GM10847 (cell line): ENCODE measurements around the gene TRIM33.

ENCODE experiments used
- POLR2A ChIP-seq: IDR thresholded peaks from 2 replicates; pipeline ENCODE4 v1.6.1; 2011; ENCODE audit not compliant: insufficient read length; ENCODE audit errors: extremely low read depth

TRIM33 gene

DNA sequence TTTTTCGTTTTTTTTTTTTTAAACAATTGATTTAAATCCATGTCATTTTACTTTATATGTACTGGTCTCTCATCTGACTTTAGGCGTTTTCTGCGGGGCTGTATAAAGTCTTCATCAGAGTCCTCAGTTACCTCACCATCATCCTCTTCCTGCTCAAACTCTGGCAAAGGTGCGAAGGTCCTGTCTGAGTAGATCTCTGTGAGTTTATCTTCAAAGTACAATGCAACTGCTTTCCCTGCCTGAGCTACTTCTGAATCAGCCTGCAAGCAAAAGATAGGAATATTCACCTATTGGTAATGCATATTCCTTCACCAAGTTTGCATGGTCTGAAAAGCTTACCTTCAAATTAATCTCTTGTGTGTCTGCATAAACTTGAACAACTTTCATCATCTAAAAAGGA is 113.4 kb downstream of the TRIM33 start:
- no peak for TF ChIP-seq POLR2A

DNA sequence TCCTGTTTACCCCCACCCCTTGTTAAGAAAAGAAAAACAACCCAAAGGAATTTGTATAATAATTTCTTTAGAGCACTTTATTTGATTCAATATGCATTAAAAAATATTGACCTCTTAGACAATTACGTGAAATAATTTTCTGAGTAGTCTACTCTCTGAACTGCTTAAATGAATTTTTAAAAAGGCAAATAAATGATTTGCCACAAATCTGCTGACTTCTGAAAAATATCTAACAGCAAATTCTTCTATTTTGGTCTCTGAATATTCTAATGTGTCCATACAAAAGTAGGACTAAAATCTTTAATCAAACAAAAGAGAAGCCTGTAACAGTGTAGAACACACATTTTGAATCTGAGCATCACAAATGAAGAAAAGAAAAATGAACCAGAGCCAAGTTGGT is 115.1 kb downstream of the TRIM33 start:
- TF ChIP-seq POLR2A, result no peak

DNA sequence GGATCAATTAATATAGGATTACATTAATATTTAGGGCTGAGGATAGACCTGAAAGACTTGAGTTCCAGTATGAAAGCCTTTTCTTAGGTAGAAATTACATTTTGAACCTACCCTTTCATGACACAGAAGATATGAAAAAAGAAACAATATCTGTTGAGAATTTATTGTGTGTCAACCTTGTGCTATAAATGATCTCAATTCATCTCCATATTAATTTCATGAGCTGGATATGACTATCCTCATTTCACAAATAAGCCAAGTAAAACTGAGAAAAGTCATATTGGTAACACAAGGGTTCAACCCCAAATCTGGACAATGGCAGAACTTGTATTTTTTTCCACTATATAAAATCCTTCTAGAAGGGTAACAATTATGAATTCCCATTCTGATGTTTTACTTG is 120.0 kb downstream of the TRIM33 start:
- TF ChIP-seq POLR2A, result no peak

DNA sequence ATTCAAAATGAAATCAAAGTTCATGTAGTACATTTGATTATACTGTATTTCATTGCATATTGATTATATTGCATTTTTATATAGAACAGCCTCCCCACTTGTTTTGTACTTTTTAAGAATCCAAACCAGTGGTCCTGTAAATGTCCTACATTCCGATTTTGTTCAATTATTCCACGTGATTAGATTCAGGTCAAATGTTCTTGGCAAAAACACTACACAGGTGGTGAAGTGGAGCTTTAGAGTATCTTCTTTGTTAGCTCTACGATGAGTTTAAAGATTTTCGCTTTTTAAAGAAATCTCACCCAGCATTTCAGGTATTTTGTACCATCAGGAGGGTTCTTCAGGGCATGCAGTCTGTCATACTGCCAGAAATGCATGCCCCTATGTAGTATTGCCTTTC is 120.6 kb downstream of the TRIM33 start:
- no peak for TF ChIP-seq POLR2A

DNA sequence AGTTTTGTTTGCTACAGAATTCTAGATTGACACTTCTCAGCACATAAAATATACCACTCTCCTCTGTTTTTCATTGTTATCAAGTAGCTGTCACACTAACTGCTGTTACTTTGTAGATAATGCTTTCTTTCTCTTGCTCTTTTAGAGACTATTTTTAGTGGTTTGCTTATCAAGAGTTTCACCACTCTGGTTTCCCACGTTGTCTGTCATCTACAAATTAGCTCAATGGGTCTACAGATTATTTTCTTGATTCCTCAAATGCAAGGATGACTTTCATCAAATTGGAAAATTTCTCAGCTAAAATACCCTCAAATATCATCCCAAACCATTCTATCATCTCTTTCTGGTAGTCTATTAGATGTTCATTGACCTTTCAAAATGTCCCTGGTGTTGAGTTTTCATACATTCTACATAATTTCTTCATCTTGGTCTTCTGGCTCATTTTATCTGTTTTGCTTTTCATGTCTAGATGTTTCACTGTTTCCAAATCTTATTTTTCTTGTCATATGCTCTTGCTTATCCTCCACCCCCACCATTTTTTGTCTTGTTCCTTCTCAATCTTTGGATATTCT is 122.5 kb downstream of the TRIM33 start:
- no peak for TF ChIP-seq POLR2A

DNA sequence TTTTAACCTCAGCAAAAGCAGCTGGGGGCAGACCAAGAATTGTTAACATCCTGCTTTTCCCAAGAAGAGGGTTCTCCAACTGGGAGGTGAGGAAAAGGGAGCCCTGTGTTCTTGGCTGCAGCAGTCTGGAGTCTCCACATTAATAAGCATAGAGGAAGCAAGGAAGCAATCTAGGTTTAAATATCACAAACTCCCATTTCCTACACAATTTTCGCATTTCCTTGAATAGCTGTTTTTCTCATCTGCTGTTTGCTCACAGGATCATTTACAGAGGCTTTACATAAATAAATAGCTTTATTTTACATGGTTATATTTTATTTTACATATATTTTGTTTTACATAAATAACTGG is 124.0 kb downstream of the TRIM33 start:
- no peak for TF ChIP-seq POLR2A

DNA sequence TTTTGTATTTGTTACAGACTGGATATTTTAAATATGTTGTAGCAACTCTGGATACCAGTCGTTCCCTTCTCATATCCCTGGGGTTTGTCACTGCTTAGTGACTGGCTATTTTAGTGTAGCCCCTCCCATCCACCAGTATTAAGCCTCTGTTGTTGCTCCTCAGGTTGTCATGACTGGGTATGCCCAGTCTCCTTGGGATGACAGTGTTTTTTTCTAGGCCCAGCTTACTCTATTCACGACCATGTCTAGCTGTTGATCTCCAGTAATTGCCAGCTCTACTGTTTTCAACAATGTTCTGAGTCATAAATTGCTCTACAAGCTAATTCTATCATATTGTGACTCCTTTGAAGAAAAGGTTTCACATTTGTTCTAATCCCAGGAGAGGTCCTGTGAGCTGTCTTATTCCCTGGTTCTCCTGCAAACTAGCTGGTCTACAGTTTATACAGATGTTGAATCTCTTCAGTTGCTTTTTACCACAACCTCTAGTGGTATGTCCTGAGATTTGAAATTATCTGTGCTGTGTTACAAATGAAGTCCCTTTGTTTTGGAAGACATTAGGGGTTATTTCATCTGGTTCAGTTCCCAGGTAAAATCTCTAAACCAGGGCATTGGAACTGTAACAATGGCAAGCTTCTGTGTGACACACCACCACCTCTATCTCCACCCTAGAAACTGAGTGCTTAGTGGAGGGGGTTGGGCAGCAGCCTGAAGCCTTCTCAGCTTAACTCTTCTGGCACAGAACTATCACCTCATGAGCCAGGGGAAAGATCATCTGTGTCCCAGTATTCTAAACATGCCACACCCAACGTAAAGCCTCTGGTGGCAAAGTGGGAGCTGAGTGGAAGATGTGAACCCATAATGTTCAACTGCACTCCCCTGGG is 124.6 kb downstream of the TRIM33 start:
- TF ChIP-seq POLR2A, result no peak

DNA sequence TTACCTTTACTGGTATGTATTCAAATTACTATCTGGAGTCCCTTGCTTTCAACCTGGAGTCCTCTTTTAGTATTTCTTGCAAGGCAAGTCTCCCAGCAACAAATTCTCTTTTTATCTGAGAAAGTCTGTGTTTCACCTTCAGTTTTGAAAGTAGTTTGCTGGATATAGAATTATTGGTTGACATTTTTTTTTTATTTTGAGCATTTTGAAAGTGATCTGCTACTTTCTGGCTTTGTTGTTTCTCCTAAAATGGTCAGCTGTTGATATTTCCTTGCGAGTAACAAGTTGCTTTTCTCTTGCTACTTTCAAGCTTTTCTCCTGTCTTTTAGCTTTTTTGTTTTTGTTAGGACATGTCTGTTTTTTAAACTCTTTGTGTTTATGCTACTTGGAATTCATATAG is 126.1 kb downstream of the TRIM33 start:
- no peak for TF ChIP-seq POLR2A

DNA sequence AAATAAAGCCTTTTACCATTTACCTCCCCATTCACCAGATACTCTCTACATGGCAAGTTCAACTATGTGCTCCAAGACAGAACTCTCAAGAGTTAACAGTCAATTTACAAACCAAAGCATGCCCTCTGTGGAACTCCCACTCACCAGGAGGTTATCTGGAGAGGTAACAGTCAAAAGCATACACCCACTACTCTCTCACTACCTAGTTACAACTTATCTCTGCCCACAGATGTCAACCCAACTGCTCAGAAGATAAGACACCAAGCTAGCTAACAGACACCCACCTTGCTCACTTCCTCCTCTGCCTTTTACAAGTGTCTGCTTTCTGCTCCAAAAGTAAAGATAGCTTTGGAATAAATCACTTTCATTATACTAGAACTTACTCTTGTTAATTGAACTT is 131.0 kb downstream of the TRIM33 start:
- TF ChIP-seq POLR2A, result no peak

DNA sequence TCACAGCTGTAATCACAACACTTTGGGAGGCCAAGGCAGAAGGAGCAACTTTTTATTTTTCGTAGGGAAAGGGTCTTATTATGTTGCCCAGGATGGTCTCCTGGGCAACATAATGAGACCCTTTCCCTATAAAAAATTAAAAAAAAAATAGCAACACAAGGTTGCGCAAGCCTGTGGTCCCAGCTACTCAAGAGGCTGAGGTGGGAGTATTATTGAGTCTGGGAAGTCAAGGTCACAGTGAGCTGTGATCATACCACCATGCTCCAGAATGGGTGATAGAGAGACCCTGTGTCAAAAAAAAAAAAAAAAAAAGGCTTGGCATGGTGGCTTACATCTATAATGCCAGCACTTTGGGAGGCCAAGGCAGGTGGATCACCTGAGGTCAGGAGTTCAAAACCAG is 131.6 kb downstream of the TRIM33 start:
- no peak for TF ChIP-seq POLR2A

DNA sequence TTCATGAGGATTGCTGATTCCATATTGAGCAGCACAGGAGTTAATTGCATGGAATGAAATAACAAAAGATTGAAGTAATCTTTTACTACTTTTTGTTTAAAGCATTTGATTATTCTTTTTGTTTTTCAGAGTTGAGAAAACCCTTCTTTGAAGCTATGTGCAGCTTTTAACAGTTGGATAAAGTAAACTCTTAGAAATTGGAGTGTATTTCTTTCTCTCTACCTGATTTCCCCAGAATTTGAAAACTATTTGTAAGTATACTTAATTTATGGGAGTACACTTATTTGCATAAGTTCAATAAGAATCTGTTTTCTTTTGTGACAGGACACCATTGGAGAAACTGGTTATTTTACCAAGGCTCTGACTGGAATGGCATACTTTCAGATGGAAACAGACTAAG is 133.6 kb downstream of the TRIM33 start:
- TF ChIP-seq POLR2A, result no peak

DNA sequence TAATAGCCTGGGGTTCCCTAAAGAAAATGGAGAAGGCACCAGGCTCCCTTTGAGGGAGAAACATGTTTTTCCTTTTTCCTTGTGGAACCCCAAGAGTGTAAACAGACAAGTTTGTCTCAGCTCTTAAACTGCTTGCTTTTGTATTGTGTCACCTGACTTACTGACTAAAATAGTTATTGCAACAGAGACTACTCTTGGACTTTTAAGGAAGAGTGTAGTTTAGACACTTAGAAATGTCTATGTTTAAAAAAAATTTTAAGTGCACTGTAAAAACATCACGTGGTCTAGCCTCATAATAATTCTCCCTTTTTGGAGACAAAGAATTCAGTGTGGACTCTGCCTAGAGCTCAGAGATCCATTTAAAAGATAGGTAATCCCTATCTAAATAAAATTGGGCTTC is 141.1 kb downstream of the TRIM33 start:
- no peak for TF ChIP-seq POLR2A

DNA sequence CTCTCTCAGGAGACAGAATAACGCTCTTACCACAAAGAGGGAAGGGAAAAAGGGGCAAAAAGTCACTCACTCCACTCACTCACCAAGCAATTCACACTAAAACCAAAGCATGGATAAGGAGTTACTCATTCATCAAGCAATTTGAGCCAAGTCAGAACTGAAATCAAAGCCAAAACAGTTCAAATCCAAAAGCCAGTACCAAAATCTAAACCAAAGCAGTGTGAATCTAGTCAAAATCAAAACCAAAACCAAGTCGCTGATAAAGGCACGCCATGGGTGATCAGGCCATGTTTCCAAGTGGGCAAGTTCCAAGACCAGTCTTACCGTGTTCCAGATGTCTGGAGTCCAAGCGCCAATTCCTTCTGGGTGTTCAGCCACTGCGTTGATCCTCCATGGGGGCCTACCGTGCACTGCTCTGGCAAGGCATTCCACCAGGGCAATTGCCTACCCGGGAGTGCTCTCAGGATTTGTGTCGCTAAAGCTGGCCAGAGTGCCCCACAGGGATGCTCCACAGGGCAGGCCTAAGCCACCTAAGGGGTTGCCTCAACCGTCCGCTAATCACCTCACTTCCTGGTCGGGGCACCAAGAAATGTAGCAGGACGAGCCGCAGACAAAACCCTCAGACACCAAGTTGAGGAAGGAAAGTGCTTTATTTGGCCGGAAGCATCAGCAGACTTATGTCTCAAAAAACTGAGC is 142.3 kb downstream of the TRIM33 start:
- TF ChIP-seq POLR2A, result no peak

DNA sequence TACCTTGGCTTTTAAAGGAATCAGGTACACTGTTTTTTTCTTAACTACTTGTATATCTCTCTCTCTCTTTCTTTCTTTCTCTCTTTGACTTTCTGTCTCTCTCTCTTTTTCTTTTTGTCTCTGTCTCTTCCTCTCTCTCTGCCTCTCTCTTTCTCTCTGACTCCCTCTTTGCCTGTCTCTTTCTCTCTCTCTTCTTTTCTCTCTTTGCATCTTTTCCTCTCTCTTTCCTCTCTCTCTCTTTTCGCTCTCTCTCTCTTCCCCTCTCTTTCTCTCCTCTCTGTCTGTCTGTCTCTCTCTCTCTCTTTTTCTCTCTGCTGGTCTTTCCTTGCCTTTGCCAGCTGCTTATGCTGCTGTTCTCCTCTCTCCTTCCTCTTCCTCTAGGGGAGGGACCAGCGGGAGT is 143.2 kb downstream of the TRIM33 start:
- no peak for TF ChIP-seq POLR2A

DNA sequence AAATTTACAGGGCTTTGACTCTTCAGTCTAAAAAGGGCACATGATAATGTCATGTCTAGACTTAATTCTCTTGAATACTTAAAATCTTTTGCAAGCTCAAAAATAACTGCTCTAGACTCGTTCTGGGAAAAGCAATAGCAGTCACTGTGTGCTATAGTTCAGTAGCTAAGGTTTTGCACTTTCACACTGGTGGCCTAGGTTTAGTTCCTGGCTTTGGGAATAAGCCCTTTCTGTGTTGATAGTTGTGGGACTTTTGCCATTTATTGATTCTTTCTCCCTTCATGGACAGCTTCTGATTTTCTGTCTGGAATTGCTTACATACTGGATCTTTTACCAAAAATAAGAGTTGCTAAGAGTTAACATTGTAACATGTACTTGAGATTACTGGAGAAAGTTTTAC is 151.2 kb downstream of the TRIM33 start:
- TF ChIP-seq POLR2A, result no peak

DNA sequence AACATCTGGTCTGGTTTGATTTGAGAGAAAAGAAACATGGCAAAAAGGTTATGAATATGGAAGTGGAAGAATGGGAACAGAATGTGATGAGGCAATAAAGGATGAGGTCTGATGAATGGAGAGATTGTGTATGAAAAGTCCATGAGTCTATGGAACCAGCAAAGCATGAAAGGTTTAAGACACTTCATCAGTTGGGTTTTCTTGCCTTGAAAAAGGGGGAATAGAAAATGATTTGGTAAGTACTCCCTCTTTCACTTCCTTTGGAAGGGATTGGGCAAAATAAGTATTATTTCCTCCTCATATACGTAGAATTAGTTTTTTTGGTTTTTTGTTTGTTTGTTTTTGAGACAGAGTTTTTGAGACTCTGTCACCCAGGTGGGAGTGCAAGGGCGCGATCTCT is 155.8 kb downstream of the TRIM33 start:
- no peak for TF ChIP-seq POLR2A
